B cell (primary cell): Measurements from ENCODE around the gene RAB25. TPM values are rescaled to one million over a fixed set of nuclear protein-coding genes. Genes with fewer than 3 reads are reported as not detected.

ENCODE experiments used
- ATAC-seq: fragments of 200-7000 bp; cut with Tn5 transposase; one replicate; pipeline ENCODE4 v1.10.0; 2021; ENCODE audit warnings: low read depth, mild to moderate bottlenecking, moderate number of reproducible peaks, moderate library complexity
- CTCF ChIA-PET: fragments of 350-600 bp; sonication (Branson Sonifier 250); formaldehyde crosslinking; loops from one replicate; lab custom pipeline; 2021; ENCODE audit warnings: antibody characterized with exemption, inconsistent platforms; lab: Charles Lee
- POLR2A ChIA-PET: fragments of 350-600 bp; sonication (Branson Sonifier 250); formaldehyde crosslinking; loops from one replicate; lab custom pipeline; 2021; ENCODE audit warnings: antibody characterized with exemption; lab: Charles Lee
- DNase-seq: peaks from one replicate; pipeline ENCODE4 v3.0.0; 2013
- H2AFZ ChIP-seq: 2 replicates; pipeline ENCODE4 v1.6.1; 2012; ENCODE audit warnings: mild to moderate bottlenecking, low read depth, low read length; ENCODE audit not compliant: insufficient read depth, poor library complexity, severe bottlenecking
- H3K27ac ChIP-seq, 2 donors: 1 replicate in 1 of 2; 2 replicates in 1 of 2; pipeline ENCODE4 v1.5.1; 2012 to 2013; ENCODE audit warnings: low read length in 2 of 2, mild to moderate bottlenecking in 2 of 2, moderate library complexity in 1 of 2
- H3K27me3 ChIP-seq, 4 experiments: fragments of 200-600 bp in 1 of 4; sonication (generic) in 1 of 4; replicated peaks in 1 of 4; 1 replicate in 2 of 4; 2 replicates in 2 of 4; pipeline versions ENCODE4 v1.6.1 to v1.7.0; 2013 to 2016; ENCODE audit warnings: low read length in 3 of 4, mild to moderate bottlenecking in 2 of 4, mixed read lengths in 1 of 4, moderate library complexity in 1 of 4; ENCODE audit not compliant: insufficient read depth in 4 of 4, control insufficient read depth in 3 of 4; ENCODE audit errors: control extremely low read depth in 1 of 4
- H3K36me3 ChIP-seq, 2 experiments: replicated peaks in 1 of 2; 1 replicate in 1 of 2; 2 replicates in 1 of 2; pipeline versions ENCODE4 v1.6.1 to v1.7.1; 2013; ENCODE audit warnings: low read length in 1 of 2; ENCODE audit not compliant: insufficient read depth in 2 of 2, control insufficient read depth in 1 of 2; ENCODE audit errors: control extremely low read depth in 1 of 2, extremely low read depth in 1 of 2
- H3K4me1 ChIP-seq, 2 donors: fragments of 200-600 bp in 1 of 2; sonication (generic) in 1 of 2; 1 replicate in 1 of 2; 2 replicates in 1 of 2; pipeline versions ENCODE4 v1.5.1 to v1.6.1; 2013 to 2017; ENCODE audit warnings: low read length in 2 of 2; ENCODE audit not compliant: control insufficient read depth in 2 of 2, insufficient read depth in 2 of 2
- H3K4me2 ChIP-seq: replicated peaks from 2 replicates; pipeline ENCODE3; 2012; ENCODE audit warnings: mild to moderate bottlenecking, low read depth, low read length; ENCODE audit not compliant: poor library complexity, severe bottlenecking
- H3K4me3 ChIP-seq, 5 experiments: fragments of 200-600 bp in 1 of 5; sonication (generic) in 1 of 5; 1 replicate in 3 of 5; 2 replicates in 2 of 5; pipeline versions ENCODE4 v1.5.1 to v1.7.0; 2011 to 2016; ENCODE audit warnings: low read length in 4 of 5, mild to moderate bottlenecking in 4 of 5, low read depth in 2 of 5, control low read depth in 1 of 5, moderate library complexity in 1 of 5; ENCODE audit not compliant: insufficient read depth in 1 of 5; ENCODE audit errors: control extremely low read depth in 1 of 5, extremely low read depth in 1 of 5
- H3K79me2 ChIP-seq: fragments of 200-600 bp; sonication (generic); one replicate; pipeline ENCODE4 v1.6.0; 2016; ENCODE audit warnings: low read length; ENCODE audit not compliant: control insufficient read depth, insufficient read depth
- H3K9ac ChIP-seq: fragments of 200-600 bp; sonication (generic); 2 replicates; pipeline ENCODE4 v1.6.1; 2017; ENCODE audit warnings: mild to moderate bottlenecking, low read length, moderate library complexity
- H3K9me3 ChIP-seq, 3 donors: one replicate each; pipeline versions ENCODE4 v1.6.1 to v1.7.1; 2013; ENCODE audit warnings: low read length in 2 of 3; ENCODE audit not compliant: control insufficient read depth in 2 of 3, insufficient read depth in 1 of 3; ENCODE audit errors: control extremely low read depth in 1 of 3
- H4K20me1 ChIP-seq: 2 replicates; pipeline ENCODE4 v1.6.0; 2012; ENCODE audit warnings: mild to moderate bottlenecking, low read length; ENCODE audit not compliant: insufficient read depth, control insufficient read depth, poor library complexity, severe bottlenecking
- H3K27ac Mint-ChIP-seq: one replicate; pipeline ENCODE4 v1.8.0; 2021; ENCODE audit warnings: mixed read lengths
- H3K27me3 Mint-ChIP-seq: one replicate; pipeline ENCODE4 v1.8.0; 2021; ENCODE audit warnings: mixed read lengths
- H3K4me1 Mint-ChIP-seq: one replicate; pipeline ENCODE4 v1.8.0; 2021; ENCODE audit warnings: mixed read lengths
- H3K4me3 Mint-ChIP-seq: one replicate; pipeline ENCODE4 v1.8.0; 2021; ENCODE audit warnings: mixed read lengths
- H3K9me3 Mint-ChIP-seq: one replicate; pipeline ENCODE4 v1.8.0; 2022; ENCODE audit warnings: mixed read lengths; ENCODE audit not compliant: insufficient read depth
- EZH2 ChIP-seq: IDR thresholded peaks from 2 replicates; pipeline ENCODE4 v1.6.1; 2012; ENCODE audit warnings: borderline replicate concordance, low read depth, mild to moderate bottlenecking, moderate library complexity, low read length; ENCODE audit not compliant: insufficient read depth, poor library complexity, severe bottlenecking
- WGBS: methylation state at CpG from one replicate; pipeline ENCODE4 v1.1.5; 2013; ENCODE audit warnings: missing lambda C conversion rate; ENCODE audit not compliant: insufficient coverage; 5-methylcytosine and 5-hydroxymethylcytosine counted together
- intact Hi-C: fragments of 100-400 bp; cut with micrococcal nuclease; formaldehyde crosslinking; loops from one replicate; pipeline ENCODE4 v1.10.0; 2022
- polyA plus RNA-seq: library from polyadenylated mRNA; depleted of rRNA; stranded (reverse); fragments of >200 nt; gene quantifications from 2 replicates; pipeline ENCODE4 v1.2.3, GENCODE V29; 2012
- total RNA-seq, 2 donors: library from RNA; stranded (reverse); fragments of 120-200 nt in 1 of 2; gene quantifications; 1 replicate in 1 of 2; 2 replicates in 1 of 2; pipeline versions ENCODE4 v1.2.3 to v1.2.4, GENCODE V29; 2013 to 2022
- TF ChIP-seq, protein P1 (sequence below): fragments of 200-600 bp; IDR thresholded peaks from one replicate; pipeline ENCODE4 v1.8.0; 2022; ENCODE audit warnings: antibody characterized with exemption, mild to moderate bottlenecking

The RAB25 gene
- total and polyA plus RNA-seq, 2 donors (not counting 1 experiment from before 2014, with no cell fraction given), result 0.69 to 2.2 TPM

GRCh38 chr1:156117414-156118176 is 56.6 kb downstream of the RAB25 start:
- H3K4me1 ChIP-seq, result peaks cover 22 to 24% of the 10 kb centered on the region in 2 donors
- TF ChIP-seq EZH2, result no peak
- TF ChIP-seq, protein P1, sequence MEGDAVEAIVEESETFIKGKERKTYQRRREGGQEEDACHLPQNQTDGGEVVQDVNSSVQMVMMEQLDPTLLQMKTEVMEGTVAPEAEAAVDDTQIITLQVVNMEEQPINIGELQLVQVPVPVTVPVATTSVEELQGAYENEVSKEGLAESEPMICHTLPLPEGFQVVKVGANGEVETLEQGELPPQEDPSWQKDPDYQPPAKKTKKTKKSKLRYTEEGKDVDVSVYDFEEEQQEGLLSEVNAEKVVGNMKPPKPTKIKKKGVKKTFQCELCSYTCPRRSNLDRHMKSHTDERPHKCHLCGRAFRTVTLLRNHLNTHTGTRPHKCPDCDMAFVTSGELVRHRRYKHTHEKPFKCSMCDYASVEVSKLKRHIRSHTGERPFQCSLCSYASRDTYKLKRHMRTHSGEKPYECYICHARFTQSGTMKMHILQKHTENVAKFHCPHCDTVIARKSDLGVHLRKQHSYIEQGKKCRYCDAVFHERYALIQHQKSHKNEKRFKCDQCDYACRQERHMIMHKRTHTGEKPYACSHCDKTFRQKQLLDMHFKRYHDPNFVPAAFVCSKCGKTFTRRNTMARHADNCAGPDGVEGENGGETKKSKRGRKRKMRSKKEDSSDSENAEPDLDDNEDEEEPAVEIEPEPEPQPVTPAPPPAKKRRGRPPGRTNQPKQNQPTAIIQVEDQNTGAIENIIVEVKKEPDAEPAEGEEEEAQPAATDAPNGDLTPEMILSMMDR, result no peak
- no peaks in the 10 kb centered on the region for H3K79me2 ChIP-seq
- no peak for DNase-seq
- no peaks in the 10 kb centered on the region for H4K20me1 ChIP-seq
- peaks cover 36% of the 10 kb centered on the region for H3K4me1 Mint-ChIP-seq
- no peak overlapping the region for H3K4me3 Mint-ChIP-seq
- H2AFZ ChIP-seq, result no peak overlapping the region
- H3K36me3 ChIP-seq, result no peaks in the 10 kb centered on the region
- ChIA-PET POLR2A (interaction anchor here (0.7 kb wide), 1 partner anchor 106 kb away, joined by 3 read pairs; no protein-coding TSS in a partner anchor), CTCF (interaction anchor here (11.0 to 28.7 kb wide), 2 partner anchors 11 to 19 kb away, joined by 89 to 970 read pairs; no protein-coding TSS in a partner anchor)
- peaks cover 0 to 62% (median 15%) of the 10 kb centered on the region in 4 experiments for H3K27me3 ChIP-seq
- H3K9ac ChIP-seq, result no peak overlapping the region
- H3K27ac Mint-ChIP-seq, result no peak overlapping the region
- no peak for ATAC-seq
- peaks cover 35% of the 10 kb centered on the region for H3K27me3 Mint-ChIP-seq
- intact Hi-C loops, result no loop called here
- H3K27ac ChIP-seq, result no peak overlapping the region
- no peak overlapping the region for H3K4me2 ChIP-seq
- no peak overlapping the region for H3K4me3 ChIP-seq
- peaks cover 0 to 4% (median 0%) of the 10 kb centered on the region in 3 donors for H3K9me3 ChIP-seq
- WGBS, result 88% methylated on average over 5 of the region's 13 CpGs
- no peaks in the 10 kb centered on the region for H3K9me3 Mint-ChIP-seq
